WERI-Rb-1 (cell line): ENCODE results near the gene KCTD3.

Experiments used
- DNase-seq: peaks from one replicate; pipeline ENCODE4 v3.0.0-alpha.2; 2020
- H3K27ac ChIP-seq: fragments of 250-450 bp; sonication (Bioruptor Pico); 2 replicates; pipeline ENCODE4 v1.5.1; 2020; ENCODE audit warnings: mild to moderate bottlenecking, moderate library complexity
- H3K27me3 ChIP-seq: fragments of 250-450 bp; sonication (Bioruptor Pico); 2 replicates; pipeline ENCODE4 v1.5.1; 2021; ENCODE audit warnings: mild to moderate bottlenecking, low read depth, moderate library complexity; ENCODE audit not compliant: insufficient read depth, severe bottlenecking
- H3K36me3 ChIP-seq: fragments of 250-450 bp; sonication (Bioruptor Pico); 2 replicates; pipeline ENCODE4 v1.5.1; 2020; ENCODE audit warnings: mild to moderate bottlenecking, moderate library complexity
- H3K4me3 ChIP-seq: 2 replicates; pipeline ENCODE4 v1.5.1; 2011; ENCODE audit warnings: low read depth, mild to moderate bottlenecking, control low read depth, low read length
- H3K9me3 ChIP-seq: fragments of 250-450 bp; sonication (Bioruptor Pico); 2 replicates; pipeline ENCODE4 v1.5.1; 2021; ENCODE audit warnings: mild to moderate bottlenecking, moderate library complexity; ENCODE audit not compliant: severe bottlenecking
- CTCF ChIP-seq: IDR thresholded peaks from 2 replicates; pipeline ENCODE4 v1.5.1; 2011; ENCODE audit warnings: low read depth, mild to moderate bottlenecking, control low read depth, inconsistent platforms, low read length

The KCTD3 gene

DNA sequence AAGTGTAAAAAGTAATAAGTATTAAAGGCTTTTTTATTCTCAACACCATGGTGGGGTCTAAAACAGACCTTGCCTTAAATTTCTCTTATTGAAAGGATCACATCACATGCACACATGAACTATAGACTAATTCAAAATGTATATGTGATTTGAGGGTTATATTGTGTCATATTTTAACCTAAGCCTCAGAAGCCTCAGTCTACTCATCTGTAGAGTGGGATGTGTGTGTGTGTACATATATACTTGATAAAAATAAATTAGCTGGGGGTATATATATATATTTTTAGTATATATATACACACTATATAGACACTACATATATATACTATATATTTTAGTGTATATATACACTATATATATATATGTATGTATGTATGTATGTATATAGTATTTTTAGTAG lies 58.8 kb downstream of the KCTD3 start:
- TF ChIP-seq CTCF: no peak
- no peaks in the 10 kb centered on the region for H3K9me3 ChIP-seq
- peaks cover 2% of the 10 kb centered on the region; the same call in 1 of the 2 replicates for H3K36me3 ChIP-seq
- H3K4me3 ChIP-seq: no peak overlapping the region
- no peaks in the 10 kb centered on the region for H3K27me3 ChIP-seq
- DNase-seq: no peak
- H3K27ac ChIP-seq: no peak overlapping the region

DNA sequence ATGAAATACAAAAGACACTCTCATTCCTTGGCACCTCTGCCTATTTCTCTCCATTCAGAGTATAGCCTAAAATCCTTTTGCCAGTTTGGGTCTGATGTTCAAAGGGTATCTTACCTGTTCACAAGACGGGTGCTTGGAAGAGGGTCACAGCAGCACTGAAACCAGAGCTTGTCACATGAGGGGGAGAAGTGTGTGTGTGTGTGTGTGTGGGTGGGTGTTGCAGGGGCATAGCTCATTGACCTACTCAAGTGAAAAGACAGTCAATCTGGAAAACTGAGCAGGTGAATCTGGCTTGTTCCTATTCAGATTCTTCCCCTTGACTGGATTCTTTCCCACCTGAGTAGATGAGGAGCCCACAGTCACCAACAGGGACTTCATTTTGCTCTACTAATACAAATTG lies 63.9 kb downstream of the KCTD3 start:
- TF ChIP-seq CTCF: no peak
- no peaks in the 10 kb centered on the region for H3K36me3 ChIP-seq
- no peak overlapping the region for H3K27ac ChIP-seq
- no peaks in the 10 kb centered on the region for H3K27me3 ChIP-seq
- no peak for DNase-seq
- no peaks in the 10 kb centered on the region for H3K9me3 ChIP-seq
- H3K4me3 ChIP-seq: no peak overlapping the region

DNA sequence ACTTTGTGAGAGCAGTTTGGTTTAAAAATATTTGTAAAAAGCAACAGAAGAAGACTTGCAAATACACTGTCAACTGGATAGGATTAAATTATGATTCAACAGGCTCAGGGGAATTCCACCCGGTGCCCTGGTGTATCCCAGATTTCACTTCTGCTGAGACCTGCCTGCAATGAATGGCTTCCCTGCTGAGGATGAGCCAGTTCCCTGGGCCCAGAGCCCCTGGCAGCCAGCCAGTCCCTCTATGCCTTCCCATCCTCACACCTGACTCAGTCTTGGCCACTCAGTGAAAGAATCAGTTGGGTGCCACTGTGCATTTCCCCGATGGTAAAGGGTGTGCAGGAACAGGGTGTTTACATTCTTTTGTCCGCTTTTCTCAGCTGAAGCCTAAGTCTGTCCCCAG lies 64.4 kb downstream of the KCTD3 start:
- DNase-seq: peak; percentile 49
- Histone ChIP-seq H3K27ac (no peak overlapping the region), H3K27me3 (no peaks in the 10 kb centered on the region), H3K9me3 (no peaks in the 10 kb centered on the region), H3K4me3 (no peak overlapping the region), H3K36me3 (no peaks in the 10 kb centered on the region)
- no peak for TF ChIP-seq CTCF

- H3K9me3 ChIP-seq: no peaks in the 10 kb centered on the region
- H3K4me3 ChIP-seq: no peak overlapping the region
- no peak overlapping the region for H3K27ac ChIP-seq
- no peak for TF ChIP-seq CTCF
- H3K27me3 ChIP-seq: no peaks in the 10 kb centered on the region
- H3K36me3 ChIP-seq: no peaks in the 10 kb centered on the region
- DNase-seq: no peak
Observed at GRCh38 chr1:215635827-215636226, 68.7 kb downstream of the KCTD3 start.

DNA sequence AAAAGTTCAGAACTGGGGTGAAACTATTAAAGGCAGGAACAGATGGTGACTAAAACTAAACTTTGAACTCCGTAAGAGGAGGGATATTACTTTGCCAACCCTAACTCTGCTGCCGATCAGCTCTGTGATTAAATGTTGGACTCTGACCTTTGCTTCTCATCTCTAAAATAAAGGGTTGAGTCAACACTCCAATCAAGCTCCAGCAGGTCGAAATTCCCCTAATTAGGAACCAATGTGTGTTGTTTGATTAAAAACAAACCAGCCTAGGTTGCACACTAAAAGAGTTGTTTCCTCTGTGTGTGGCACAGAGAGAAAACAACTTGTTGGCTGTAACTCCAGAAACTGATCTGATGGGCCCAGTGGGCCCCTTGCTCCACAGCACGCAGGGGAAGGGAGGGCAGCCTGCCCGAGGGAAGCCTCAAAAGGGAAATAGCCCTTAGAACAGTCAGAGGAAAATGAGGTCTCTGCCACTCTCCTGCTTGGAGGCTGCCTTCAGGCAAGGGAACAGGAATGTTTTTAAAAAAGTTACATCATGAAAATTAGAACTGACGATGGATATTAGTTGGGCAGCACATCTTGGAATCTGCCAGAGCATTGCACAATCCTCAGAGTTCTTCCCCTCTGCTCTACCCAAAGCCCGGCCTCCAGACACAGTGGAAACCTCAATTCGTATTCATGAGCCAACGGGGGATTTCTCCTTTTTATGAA lies 69.3 kb downstream of the KCTD3 start:
- no peak for TF ChIP-seq CTCF
- DNase-seq: no peak
- Histone ChIP-seq H3K4me3 (no peak overlapping the region), H3K27ac (no peak overlapping the region), H3K27me3 (no peaks in the 10 kb centered on the region), H3K9me3 (no peaks in the 10 kb centered on the region), H3K36me3 (no peaks in the 10 kb centered on the region)

DNA sequence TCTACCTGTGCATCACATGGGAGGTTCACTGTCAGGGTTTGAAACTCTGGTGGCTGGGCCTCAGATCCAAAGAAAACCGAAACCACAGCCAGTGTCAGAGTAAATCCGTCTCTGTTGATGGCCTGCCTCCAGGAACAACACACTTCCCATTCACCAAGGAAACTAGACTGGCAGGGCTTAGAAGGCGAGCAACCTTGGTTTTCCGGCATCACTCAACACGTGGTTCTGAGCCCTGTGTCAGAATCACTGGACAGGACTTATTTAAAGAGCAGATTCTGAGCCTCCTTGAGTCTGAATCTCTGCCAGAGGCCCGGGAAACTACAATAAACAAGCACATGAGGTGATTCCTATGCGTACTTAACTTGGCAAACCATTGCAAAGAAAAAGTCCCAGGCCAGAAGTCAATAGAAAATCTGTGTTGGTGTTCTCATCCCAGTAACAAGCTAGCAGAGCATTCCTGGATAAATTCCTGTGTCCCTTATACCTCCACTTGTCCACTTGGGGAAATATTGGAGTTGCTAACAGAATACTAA lies 70.0 kb downstream of the KCTD3 start:
- no peak for DNase-seq
- Histone ChIP-seq H3K36me3 (no peaks in the 10 kb centered on the region), H3K9me3 (no peaks in the 10 kb centered on the region), H3K27me3 (no peaks in the 10 kb centered on the region), H3K4me3 (no peak overlapping the region), H3K27ac (no peak overlapping the region)
- TF ChIP-seq CTCF: no peak
